Measurements from ENCODE around the gene GALNS. TPM values are rescaled to one million over a fixed set of nuclear protein-coding genes. Genes with fewer than 3 reads are reported as not detected.
A peak's percentile ranks its signal among the peaks of the same experiment; 100 is the strongest.

Gene GALNS
- polyA plus RNA-seq, 2 of the 4 experiments (the other 2 are of a cell fraction), result 7.0 to 31.2 TPM

- Histone ChIP-seq H3K27ac (peak overlapping the region in 1 of 2 experiments; percentile 98; a peak in 3 of 6 replicates), H3K4me1 (peaks cover 29% of the 10 kb centered on the region), H3K4me3 (peak overlapping the region; percentile 83; the same call in 2 of the 3 replicates), H3K9me3 (no peaks in the 10 kb centered on the region), H3K4me2 (peak overlapping the region; percentile 99)
- TF ChIP-seq SREBF2 (IDR thresholded peaks at IDR 0.05) (no peak), HOXA7 (CRISPR knock-in tag; IDR thresholded peaks at IDR 0.05) (0 out of 2 replicates have a peak, but pooled peaks have one; percentile 23)
- DNase-seq (ENCODE audit: low read depth in 1 of 2, low spot score in 1 of 2), result no peak
- ChIA-PET POLR2A (interaction anchor here (1.3 to 4.8 kb wide), 3 partner anchors 10 to 48 kb away, joined by 6 to 33 read pairs (median 18); partner anchors contain the start of genes GALNS, PIEZO1 and TRAPPC2L), CTCF (interaction anchor here (0.7 to 1.2 kb wide), 6 partner anchors 26 to 407 kb away, joined by 3 to 7 read pairs (median 4); partner anchors contain the start of genes GALNS and TRAPPC2L)
- no peak for ATAC-seq
- 86% methylated on average over 6 of the region's 10 CpGs for WGBS (ENCODE audit: missing lambda C conversion rate)
- no peak for FAIRE-seq
These were observed 47.0 kb downstream of the GALNS start for GRCh38 chr16:88809676-88810165.

- no peak overlapping the region for H3K4me3 ChIP-seq
- CTCF ChIA-PET, result interaction anchor here (0.7 to 1.1 kb wide), 6 partner anchors 25 to 407 kb away, joined by 3 to 7 read pairs (median 3); partner anchors contain the start of genes GALNS and TRAPPC2L
- POLR2A ChIA-PET, result interaction anchor here (3.8 kb wide), 1 partner anchor 25 kb away, joined by 18 read pairs; the partner anchor contains the start of gene PIEZO1
- no peaks in the 10 kb centered on the region for H3K9me3 ChIP-seq
- peaks cover 34% of the 10 kb centered on the region for H3K4me1 ChIP-seq
- peak overlapping the region in 1 of 2 experiments; percentile 98; a peak in 1 of 6 replicates for H3K27ac ChIP-seq
- no peak for ATAC-seq
- no peak overlapping the region for H3K4me2 ChIP-seq
- no peak for FAIRE-seq
- 89% methylated on average over 9 of the region's 10 CpGs for WGBS (ENCODE audit: missing lambda C conversion rate)
- peak in 1 of 2 experiments; percentile 44 for DNase-seq (ENCODE audit: low read depth in 1 of 2, low spot score in 1 of 2)
- TF ChIP-seq EHMT2 (IDR thresholded peaks at IDR 0.05; ENCODE audit: low read depth) (no peak), CBX2 (IDR thresholded peaks at IDR 0.05; ENCODE audit: borderline replicate concordance, low read depth) (no peak), CEBPB (IDR thresholded peaks at IDR 0.05) (no peak), CHD4 (IDR thresholded peaks at IDR 0.05; ENCODE audit: borderline replicate concordance) (no peak), ZSCAN20 (CRISPR knock-in tag; IDR thresholded peaks at IDR 0.05) (no peak), FOSB (CRISPR knock-in tag; IDR thresholded peaks at IDR 0.05) (no peak), JUN (IDR thresholded peaks at IDR 0.05) (peak in 1 of 2 experiments; percentile 46; a peak in 1 of 5 replicates), CHD2 (IDR thresholded peaks at IDR 0.05; ENCODE audit: low read length, partially characterized antibody) (no peak), KDM5A (IDR thresholded peaks at IDR 0.05) (no peak), ELK1 (IDR thresholded peaks at IDR 0.05; ENCODE audit: low read depth, low read length) (no peak), BHLHE40 (IDR thresholded peaks at IDR 0.05; ENCODE audit: low read depth, low read length) (no peak), TP53 (CRISPR knock-in tag; IDR thresholded peaks at IDR 0.05) (no peak), POLR2AphosphoS2 (conservative IDR thresholded peaks at IDR 0.05; ENCODE audit: low read length) (no peak), MAZ (IDR thresholded peaks at IDR 0.05; ENCODE audit: borderline replicate concordance, low read depth, low read length) (no peak), RAD21 (conservative IDR thresholded peaks at IDR 0.05 in 1 of 2, IDR thresholded peaks at IDR 0.05 in 1 of 2) (no peak), POLR2A (IDR thresholded peaks at IDR 0.05; ENCODE audit: low read length) (0 out of 2 replicates have a peak, but pooled peaks have one; percentile 7), HMGXB4 (CRISPR knock-in tag; IDR thresholded peaks at IDR 0.05; ENCODE audit: borderline replicate concordance) (no peak), JUNB (IDR thresholded peaks at IDR 0.05) (no peak), NFE2L2 (conservative IDR thresholded peaks at IDR 0.05; ENCODE audit: low read length) (no peak), ZC3H11A (IDR thresholded peaks at IDR 0.05) (no peak), ATOH8 (CRISPR knock-in tag; IDR thresholded peaks at IDR 0.05; ENCODE audit: low read depth) (no peak), RARB (CRISPR knock-in tag; IDR thresholded peaks at IDR 0.05) (no peak), CBX8 (IDR thresholded peaks at IDR 0.05) (no peak), KDM1A (IDR thresholded peaks at IDR 0.05; ENCODE audit: low read depth) (no peak), SMC3 (IDR thresholded peaks at IDR 0.05) (no peak), SREBF2 (IDR thresholded peaks at IDR 0.05) (no peak), NPAS2 (CRISPR knock-in tag; IDR thresholded peaks at IDR 0.05; ENCODE audit: borderline replicate concordance) (no peak), HDAC2 (IDR thresholded peaks at IDR 0.05) (no peak), MAFK (IDR thresholded peaks at IDR 0.05; ENCODE audit: partially characterized antibody) (no peak), RNF2 (IDR thresholded peaks at IDR 0.05; ENCODE audit: borderline replicate concordance, low read depth) (no peak), BCL3 (IDR thresholded peaks at IDR 0.05) (no peak)
These were observed 47.6 kb downstream of the GALNS start for GRCh38 chr16:88809068-88809675.
